PC-9 (cell line): ENCODE results near the gene CMIP. TPM values are rescaled to one million over a fixed set of nuclear protein-coding genes. Genes with fewer than 3 reads are reported as not detected.
A peak's percentile ranks its signal among the peaks of the same experiment; 100 is the strongest.

Experiments used
- BruUV-seq: library from RNA; stranded (reverse); fragments of 400-500 nt; replicated peaks from 2 replicates; lab custom pipeline; 2021; lab: Mats Ljungman, UMichigan
- CTCF ChIA-PET: fragments of 300-600 bp; sonication (Branson Sonifier 250); formaldehyde crosslinking; loops from one replicate; lab custom pipeline; 2022; ENCODE audit warnings: antibody characterized with exemption; lab: Charles Lee
- POLR2A ChIA-PET: fragments of 300-600 bp; sonication (Branson Sonifier 250); formaldehyde crosslinking; loops from one replicate; lab custom pipeline; 2022; ENCODE audit warnings: antibody characterized with exemption; ENCODE audit not compliant: unreplicated experiment; lab: Charles Lee
- DNase-seq, 2 experiments: peaks; one replicate each; pipeline versions ENCODE4 v3.0.0 to v3.0.0-alpha.2; 2015 to 2022; ENCODE audit warnings: mixed read lengths in 1 of 2
- H2AFZ ChIP-seq: fragments of 200-600 bp; sonication (generic); 2 replicates; pipeline ENCODE4 v1.8.1; 2017; ENCODE audit warnings: antibody characterized with exemption
- H3F3A ChIP-seq: fragments of 200-600 bp; sonication (generic); 2 replicates; pipeline ENCODE4 v1.8.1; 2017; ENCODE audit warnings: antibody characterized with exemption, mild to moderate bottlenecking, low read depth; ENCODE audit not compliant: insufficient read depth
- H3K27ac ChIP-seq: fragments of 200-600 bp; sonication (generic); 2 replicates; pipeline ENCODE4 v1.6.1; 2016; ENCODE audit warnings: mixed run types
- H3K27me3 ChIP-seq: fragments of 200-600 bp; sonication (generic); 2 replicates; pipeline ENCODE4 v1.6.1; 2016; ENCODE audit warnings: low read depth, mixed run types; ENCODE audit not compliant: insufficient read depth
- H3K36me3 ChIP-seq: fragments of 200-600 bp; sonication (generic); 2 replicates; pipeline ENCODE4 v1.6.1; 2016; ENCODE audit warnings: low read depth, mixed run types
- H3K4me1 ChIP-seq: fragments of 200-600 bp; sonication (generic); replicated peaks from 2 replicates; pipeline ENCODE4 v1.6.1; 2016; ENCODE audit warnings: mixed run types; ENCODE audit not compliant: insufficient read depth
- H3K4me2 ChIP-seq: fragments of 200-600 bp; sonication (generic); 2 replicates; pipeline ENCODE4 v1.6.1; 2017; ENCODE audit warnings: mixed run types
- H3K4me3 ChIP-seq: fragments of 200-600 bp; sonication (generic); 2 replicates; pipeline ENCODE4 v1.6.1; 2016; ENCODE audit warnings: mixed run types
- H3K79me2 ChIP-seq: fragments of 200-600 bp; sonication (generic); 2 replicates; pipeline ENCODE4 v1.6.1; 2017; ENCODE audit warnings: low read depth, mixed run types
- H3K9me2 ChIP-seq: fragments of 200-600 bp; sonication (generic); 2 replicates; pipeline ENCODE4 v1.8.1; 2017; ENCODE audit warnings: mild to moderate bottlenecking; ENCODE audit not compliant: insufficient read depth
- H3K9me3 ChIP-seq: fragments of 200-600 bp; sonication (generic); 2 replicates; pipeline ENCODE4 v1.8.1; 2016; ENCODE audit warnings: low read depth; ENCODE audit not compliant: insufficient read depth
- H4K20me1 ChIP-seq: fragments of 200-600 bp; sonication (generic); 2 replicates; pipeline ENCODE4 v1.8.1; 2017; ENCODE audit not compliant: insufficient read depth
- EZH2 ChIP-seq: fragments of 200-600 bp; sonication (generic); IDR thresholded peaks from 2 replicates; pipeline ENCODE4 v1.8.0; 2017; ENCODE audit warnings: antibody characterized with exemption, low read depth
- intact Hi-C: fragments of 100-400 bp; cut with micrococcal nuclease; formaldehyde crosslinking; loops from one replicate; pipeline ENCODE4 v1.10.0; 2022; ENCODE audit not compliant: unreplicated experiment
- total RNA-seq: library from RNA; stranded (reverse); gene quantifications from 2 replicates; pipeline ENCODE4 v1.2.3, GENCODE V29; 2021
- TF ChIP-seq, protein P1 (sequence below): fragments of 200-600 bp; sonication (generic); conservative IDR thresholded peaks from 2 replicates; pipeline ENCODE4 v1.6.1; 2017; ENCODE audit warnings: mixed run types, antibody characterized with exemption, mild to moderate bottlenecking, moderate library complexity

The CMIP gene
- total RNA-seq, 1 experiment from 2014 or later: 96.6 TPM

DNA sequence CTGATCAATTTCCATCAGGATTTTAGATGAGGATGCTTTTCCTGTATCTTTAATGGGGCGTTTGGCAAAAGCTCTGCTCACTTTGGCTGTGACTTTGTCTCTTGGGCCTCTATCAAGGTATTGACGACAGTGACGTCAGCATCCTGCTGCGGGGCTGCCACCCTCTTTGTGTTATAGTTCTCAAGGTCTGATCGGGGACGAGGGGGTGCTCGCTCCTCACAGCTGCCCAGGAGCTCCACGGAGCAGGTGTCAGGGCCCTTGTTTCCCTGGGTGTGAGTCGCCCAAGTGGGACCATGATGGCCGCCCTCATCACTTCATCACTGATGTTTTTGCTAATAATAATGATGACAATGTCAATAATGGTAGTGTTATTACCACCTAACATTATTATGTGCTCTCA is 65.4 kb downstream of the CMIP start:
- H3K9me2 ChIP-seq: no peaks in the 10 kb centered on the region
- H4K20me1 ChIP-seq: no peaks in the 10 kb centered on the region
- peaks cover 59% of the 10 kb centered on the region for H3F3A ChIP-seq
- H2AFZ ChIP-seq: no peak overlapping the region
- peaks cover 84% of the 10 kb centered on the region for H3K79me2 ChIP-seq
- no peak for DNase-seq
- no peaks in the 10 kb centered on the region for H3K36me3 ChIP-seq
- peak overlapping the region; percentile 97 for H3K27ac ChIP-seq
- no peak for TF ChIP-seq EZH2
- TF ChIP-seq, protein P1, sequence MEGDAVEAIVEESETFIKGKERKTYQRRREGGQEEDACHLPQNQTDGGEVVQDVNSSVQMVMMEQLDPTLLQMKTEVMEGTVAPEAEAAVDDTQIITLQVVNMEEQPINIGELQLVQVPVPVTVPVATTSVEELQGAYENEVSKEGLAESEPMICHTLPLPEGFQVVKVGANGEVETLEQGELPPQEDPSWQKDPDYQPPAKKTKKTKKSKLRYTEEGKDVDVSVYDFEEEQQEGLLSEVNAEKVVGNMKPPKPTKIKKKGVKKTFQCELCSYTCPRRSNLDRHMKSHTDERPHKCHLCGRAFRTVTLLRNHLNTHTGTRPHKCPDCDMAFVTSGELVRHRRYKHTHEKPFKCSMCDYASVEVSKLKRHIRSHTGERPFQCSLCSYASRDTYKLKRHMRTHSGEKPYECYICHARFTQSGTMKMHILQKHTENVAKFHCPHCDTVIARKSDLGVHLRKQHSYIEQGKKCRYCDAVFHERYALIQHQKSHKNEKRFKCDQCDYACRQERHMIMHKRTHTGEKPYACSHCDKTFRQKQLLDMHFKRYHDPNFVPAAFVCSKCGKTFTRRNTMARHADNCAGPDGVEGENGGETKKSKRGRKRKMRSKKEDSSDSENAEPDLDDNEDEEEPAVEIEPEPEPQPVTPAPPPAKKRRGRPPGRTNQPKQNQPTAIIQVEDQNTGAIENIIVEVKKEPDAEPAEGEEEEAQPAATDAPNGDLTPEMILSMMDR: no peak
- H3K4me3 ChIP-seq: no peak overlapping the region
- peak overlapping the region; percentile 46; the same call in 1 of the 2 replicates for H3K4me2 ChIP-seq
- ChIA-PET POLR2A (no interaction called here), CTCF (no interaction called here)
- intact Hi-C loops: no loop called here
- no peaks in the 10 kb centered on the region for H3K27me3 ChIP-seq
- H3K4me1 ChIP-seq: peaks cover 53% of the 10 kb centered on the region
- H3K9me3 ChIP-seq: peaks cover 6% of the 10 kb centered on the region; the same call in 1 of the 2 replicates
- no TSS peak for BruUV-seq

DNA sequence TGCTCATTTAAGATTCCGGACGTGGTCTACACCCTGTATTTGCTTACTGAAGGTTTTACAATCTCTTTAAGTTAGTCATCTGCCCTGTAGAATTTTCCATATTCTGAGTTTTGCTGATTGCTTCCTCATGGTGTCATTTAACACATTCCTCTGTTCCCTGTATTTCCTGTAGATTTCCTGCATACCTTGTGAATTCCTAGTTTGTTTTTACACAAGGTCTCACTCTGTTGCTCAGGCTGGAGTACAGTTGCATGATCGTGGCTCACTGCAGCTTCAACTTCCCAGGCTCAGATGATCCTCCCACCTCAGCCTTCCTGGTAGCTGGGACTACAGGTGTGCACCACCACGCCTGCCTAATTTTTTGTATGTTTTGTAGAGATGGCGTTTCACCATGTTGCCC is 66.8 kb downstream of the CMIP start:
- POLR2A ChIA-PET: no interaction called here

DNA sequence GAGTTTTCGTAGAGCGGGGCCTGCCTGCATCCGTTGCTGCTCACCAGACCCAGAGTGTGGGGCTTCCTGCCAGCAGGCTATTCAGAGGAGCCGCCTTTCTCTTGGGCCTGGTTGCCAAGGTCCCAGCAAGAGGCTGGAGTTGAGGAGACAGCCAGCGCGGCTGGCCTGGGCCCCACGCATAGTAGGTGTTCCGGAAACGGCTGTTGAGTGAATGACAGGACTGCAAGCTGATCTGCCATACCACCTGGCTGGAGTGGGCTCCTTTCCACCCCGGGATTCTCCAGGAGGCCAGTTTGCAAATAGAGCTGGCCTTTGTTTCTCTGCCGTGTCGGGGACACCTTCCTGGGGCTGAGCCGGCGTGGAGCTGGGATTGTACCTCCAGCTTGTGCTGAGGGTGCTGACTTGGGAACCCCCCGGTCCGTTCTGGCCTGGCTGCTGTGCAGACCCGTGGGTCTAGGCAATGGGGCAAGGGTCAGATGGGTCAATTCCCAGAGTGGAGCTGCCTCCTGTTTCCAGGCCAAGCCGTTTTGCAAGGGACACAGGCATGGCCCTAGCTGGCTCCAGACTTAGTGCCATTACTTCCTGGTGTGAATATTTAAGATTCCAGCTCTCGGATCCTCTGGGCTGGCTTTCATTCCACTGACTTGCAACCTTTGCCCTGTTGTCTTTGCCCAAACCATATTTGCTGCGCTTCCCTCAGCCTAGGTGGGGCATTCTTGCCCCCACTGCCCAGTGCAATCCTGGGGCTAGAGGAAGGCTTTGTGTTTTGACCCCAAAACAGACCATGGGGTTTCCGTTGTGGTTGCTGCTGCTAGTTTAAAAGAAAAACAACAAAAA is 68.8 kb downstream of the CMIP start:
- POLR2A ChIA-PET: no interaction called here
- CTCF ChIA-PET: interaction anchor here (0.7 kb wide), 1 partner anchor 275 kb away, joined by 3 read pairs; no protein-coding TSS in a partner anchor

More for the DNA sequence above, 66.8 kb downstream of the CMIP start:
- peak in 1 of 2 experiments; percentile 99 for DNase-seq
- CTCF ChIA-PET: no interaction called here
- intact Hi-C loops: no loop called here
- Histone ChIP-seq H3K27me3 (no peaks in the 10 kb centered on the region), H3K27ac (peak overlapping the region; percentile 97), H3K9me2 (no peaks in the 10 kb centered on the region), H3K4me2 (peak overlapping the region; percentile 46), H2AFZ (no peak overlapping the region), H4K20me1 (no peaks in the 10 kb centered on the region), H3K79me2 (peaks cover 84% of the 10 kb centered on the region), H3K9me3 (peaks cover 6% of the 10 kb centered on the region; the same call in 1 of the 2 replicates), H3K4me3 (no peak overlapping the region), H3K4me1 (peaks cover 57% of the 10 kb centered on the region), H3F3A (peaks cover 59% of the 10 kb centered on the region), H3K36me3 (no peaks in the 10 kb centered on the region)
- no TSS peak for BruUV-seq
- no peak for TF ChIP-seq EZH2
- TF ChIP-seq, protein P1: no peak

More for the DNA sequence above, 68.8 kb downstream of the CMIP start:
- Histone ChIP-seq H2AFZ (no peak overlapping the region), H3F3A (peaks cover 57% of the 10 kb centered on the region), H4K20me1 (0 out of 2 replicates have a peak, but pooled peaks cover 5% of the 10 kb centered on the region), H3K36me3 (0 out of 2 replicates have a peak, but pooled peaks cover 8% of the 10 kb centered on the region), H3K27me3 (no peaks in the 10 kb centered on the region), H3K4me2 (peak overlapping the region; percentile 37), H3K9me3 (peaks cover 6% of the 10 kb centered on the region; the same call in 1 of the 2 replicates), H3K27ac (peak overlapping the region; percentile 82), H3K4me1 (peaks cover 67% of the 10 kb centered on the region), H3K4me3 (no peak overlapping the region), H3K79me2 (peaks cover 86% of the 10 kb centered on the region), H3K9me2 (no peaks in the 10 kb centered on the region)
- BruUV-seq: TSS peak; percentile 73
- TF ChIP-seq, protein P1: no peak
- TF ChIP-seq EZH2: no peak
- intact Hi-C loops: loop anchor here (1.0 to 2.0 kb wide), 2 partner anchors 13 to 110 kb away; no protein-coding TSS in a partner anchor
- DNase-seq: peak; percentile 61 to 89
